Activated CD8-positive, alpha-beta T cell treated with anti-CD3 and anti-CD28 coated beads for 36 hours (primary cell): ENCODE results near the gene GHRH. TPM values are rescaled to one million over a fixed set of nuclear protein-coding genes. Genes with fewer than 3 reads are reported as not detected.

Experiments
- ATAC-seq: fragments of 200-7000 bp; cut with Tn5 transposase; one replicate; pipeline ENCODE4 v1.10.0; 2021; ENCODE audit warnings: mild to moderate bottlenecking, moderate library complexity
- CTCF ChIA-PET: fragments of 350-600 bp; sonication (Branson Sonifier 250); formaldehyde crosslinking; loops from one replicate; lab custom pipeline; 2021; ENCODE audit warnings: antibody characterized with exemption; lab: Charles Lee
- POLR2A ChIA-PET: fragments of 350-600 bp; sonication (Branson Sonifier 250); formaldehyde crosslinking; loops from one replicate; lab custom pipeline; 2021; ENCODE audit warnings: antibody characterized with exemption; lab: Charles Lee
- DNase-seq: peaks from one replicate; pipeline ENCODE4 v3.0.0-alpha.2; 2020
- H3K27ac Mint-ChIP-seq: one replicate; pipeline ENCODE4 v1.8.0; 2021; ENCODE audit warnings: mild to moderate bottlenecking, mixed read lengths
- H3K27me3 Mint-ChIP-seq: one replicate; pipeline ENCODE4 v1.8.0; 2021; ENCODE audit warnings: mixed read lengths
- H3K36me3 Mint-ChIP-seq: one replicate; pipeline ENCODE4 v1.8.0; 2021; ENCODE audit warnings: low read depth, mixed read lengths
- H3K4me1 Mint-ChIP-seq: one replicate; pipeline ENCODE4 v1.8.0; 2021; ENCODE audit warnings: low read depth, mixed read lengths
- H3K4me3 Mint-ChIP-seq: one replicate; pipeline ENCODE4 v1.8.0; 2021; ENCODE audit warnings: mild to moderate bottlenecking, moderate library complexity, mixed read lengths
- H3K9me3 Mint-ChIP-seq: one replicate; pipeline ENCODE4 v1.8.0; 2021; ENCODE audit warnings: mixed read lengths
- intact Hi-C: fragments of 100-400 bp; cut with micrococcal nuclease; formaldehyde crosslinking; loops from one replicate; pipeline ENCODE4 v1.10.0; 2022
- total RNA-seq, 2 experiments: library from RNA; stranded (reverse); gene quantifications; one replicate each; pipeline ENCODE4 v1.2.3, GENCODE V29; 2021
- TF ChIP-seq, protein P1 (sequence below): fragments of 200-600 bp; IDR thresholded peaks from one replicate; pipeline ENCODE4 v1.8.0; 2022; ENCODE audit warnings: antibody characterized with exemption, mild to moderate bottlenecking

Gene GHRH
- total RNA-seq, 2 experiments from 2014 or later: not detected

DNA sequence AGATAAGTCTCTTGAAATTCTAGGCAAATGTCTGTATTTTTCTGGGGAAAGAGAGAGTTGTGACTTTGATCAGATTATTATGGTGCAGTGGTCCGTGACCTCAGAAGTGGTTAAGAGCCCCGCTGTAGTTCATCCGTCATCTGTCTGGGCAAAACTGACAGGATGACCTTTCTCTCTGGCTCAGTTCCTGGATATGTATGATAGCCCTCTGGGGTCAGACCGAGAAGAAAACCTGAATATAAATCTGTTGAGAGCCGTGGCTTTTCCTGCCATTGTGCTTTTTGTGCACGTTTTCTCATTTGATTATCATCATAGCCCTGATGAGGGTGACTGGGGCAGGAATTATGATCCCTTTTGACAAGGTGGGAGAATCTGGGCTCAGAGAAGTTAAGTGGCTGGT is 26.5 kb downstream of the GHRH start:
- TF ChIP-seq, protein P1, sequence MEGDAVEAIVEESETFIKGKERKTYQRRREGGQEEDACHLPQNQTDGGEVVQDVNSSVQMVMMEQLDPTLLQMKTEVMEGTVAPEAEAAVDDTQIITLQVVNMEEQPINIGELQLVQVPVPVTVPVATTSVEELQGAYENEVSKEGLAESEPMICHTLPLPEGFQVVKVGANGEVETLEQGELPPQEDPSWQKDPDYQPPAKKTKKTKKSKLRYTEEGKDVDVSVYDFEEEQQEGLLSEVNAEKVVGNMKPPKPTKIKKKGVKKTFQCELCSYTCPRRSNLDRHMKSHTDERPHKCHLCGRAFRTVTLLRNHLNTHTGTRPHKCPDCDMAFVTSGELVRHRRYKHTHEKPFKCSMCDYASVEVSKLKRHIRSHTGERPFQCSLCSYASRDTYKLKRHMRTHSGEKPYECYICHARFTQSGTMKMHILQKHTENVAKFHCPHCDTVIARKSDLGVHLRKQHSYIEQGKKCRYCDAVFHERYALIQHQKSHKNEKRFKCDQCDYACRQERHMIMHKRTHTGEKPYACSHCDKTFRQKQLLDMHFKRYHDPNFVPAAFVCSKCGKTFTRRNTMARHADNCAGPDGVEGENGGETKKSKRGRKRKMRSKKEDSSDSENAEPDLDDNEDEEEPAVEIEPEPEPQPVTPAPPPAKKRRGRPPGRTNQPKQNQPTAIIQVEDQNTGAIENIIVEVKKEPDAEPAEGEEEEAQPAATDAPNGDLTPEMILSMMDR: no peak
- DNase-seq: no peak
- Mint-ChIP-seq H3K9me3 (no peaks in the 10 kb centered on the region), H3K4me1 (no peaks in the 10 kb centered on the region), H3K4me3 (no peak overlapping the region), H3K27ac (no peak overlapping the region), H3K36me3 (peaks cover 56% of the 10 kb centered on the region), H3K27me3 (no peaks in the 10 kb centered on the region)
- CTCF ChIA-PET: no interaction called here
- no peak for ATAC-seq
- intact Hi-C loops: no loop called here
- POLR2A ChIA-PET: no interaction called here

DNA sequence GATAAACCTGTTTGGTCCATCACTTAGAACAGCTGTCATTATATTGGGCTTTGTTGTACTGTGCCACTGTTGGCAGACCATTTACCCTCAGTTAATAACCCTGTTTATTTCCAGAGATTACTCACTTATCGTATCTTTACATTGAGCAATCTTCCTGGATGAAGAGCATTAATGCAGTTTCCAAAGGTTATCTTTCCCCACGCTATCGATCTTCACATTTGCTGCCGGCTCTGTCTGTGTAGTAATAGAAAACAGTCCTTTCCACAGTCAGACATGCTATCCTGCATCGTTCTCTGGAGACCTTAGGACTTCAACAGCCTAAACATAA is 27.4 kb downstream of the GHRH start:
- no peaks in the 10 kb centered on the region for H3K9me3 Mint-ChIP-seq
- POLR2A ChIA-PET: no interaction called here
- ATAC-seq: no peak
- H3K4me3 Mint-ChIP-seq: no peak overlapping the region
- no peaks in the 10 kb centered on the region for H3K27me3 Mint-ChIP-seq
- CTCF ChIA-PET: no interaction called here
- intact Hi-C loops: no loop called here
- no peak overlapping the region for H3K27ac Mint-ChIP-seq
- TF ChIP-seq, protein P1: no peak
- H3K36me3 Mint-ChIP-seq: peaks cover 60% of the 10 kb centered on the region
- no peaks in the 10 kb centered on the region for H3K4me1 Mint-ChIP-seq
- DNase-seq: no peak

DNA sequence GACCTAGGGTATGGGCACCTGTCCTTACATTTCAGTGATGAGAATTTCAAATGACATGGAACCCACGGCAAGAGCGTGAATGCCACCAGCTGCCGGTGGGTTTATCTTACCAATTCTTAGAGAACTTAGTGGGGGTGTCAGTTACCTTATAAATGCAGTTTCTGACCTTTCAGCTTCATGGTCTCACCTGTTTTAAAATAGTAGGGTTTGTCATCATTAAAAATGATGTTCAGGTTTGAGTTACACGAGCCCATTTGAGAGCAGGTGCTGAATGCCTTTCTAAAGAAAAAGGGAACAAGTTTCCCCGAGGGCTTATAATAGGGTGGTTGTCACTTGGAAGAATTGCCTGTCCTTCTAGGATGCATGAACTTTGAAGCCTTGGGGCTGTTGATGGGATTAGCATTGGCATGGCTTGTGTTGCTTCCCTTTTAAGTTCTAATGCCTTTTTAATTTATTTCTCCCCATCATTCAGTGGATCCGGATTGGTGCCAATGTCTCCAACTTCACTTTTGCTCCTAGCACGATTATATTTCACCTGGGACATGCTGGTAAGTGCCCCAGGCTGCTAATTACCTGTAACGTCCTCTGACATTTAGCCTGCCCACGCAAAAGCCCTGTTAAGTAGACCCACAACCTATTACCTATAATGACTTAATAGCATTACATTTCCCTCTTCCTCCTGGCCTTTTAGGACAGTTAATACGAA is 27.9 kb downstream of the GHRH start:
- Mint-ChIP-seq H3K27me3 (no peaks in the 10 kb centered on the region), H3K4me3 (no peak overlapping the region), H3K9me3 (no peaks in the 10 kb centered on the region), H3K27ac (no peak overlapping the region), H3K36me3 (peaks cover 61% of the 10 kb centered on the region), H3K4me1 (no peaks in the 10 kb centered on the region)
- CTCF ChIA-PET: no interaction called here
- POLR2A ChIA-PET: no interaction called here
- TF ChIP-seq, protein P1: no peak
- ATAC-seq (no peak), DNase-seq (no peak)
- intact Hi-C loops: no loop called here

DNA sequence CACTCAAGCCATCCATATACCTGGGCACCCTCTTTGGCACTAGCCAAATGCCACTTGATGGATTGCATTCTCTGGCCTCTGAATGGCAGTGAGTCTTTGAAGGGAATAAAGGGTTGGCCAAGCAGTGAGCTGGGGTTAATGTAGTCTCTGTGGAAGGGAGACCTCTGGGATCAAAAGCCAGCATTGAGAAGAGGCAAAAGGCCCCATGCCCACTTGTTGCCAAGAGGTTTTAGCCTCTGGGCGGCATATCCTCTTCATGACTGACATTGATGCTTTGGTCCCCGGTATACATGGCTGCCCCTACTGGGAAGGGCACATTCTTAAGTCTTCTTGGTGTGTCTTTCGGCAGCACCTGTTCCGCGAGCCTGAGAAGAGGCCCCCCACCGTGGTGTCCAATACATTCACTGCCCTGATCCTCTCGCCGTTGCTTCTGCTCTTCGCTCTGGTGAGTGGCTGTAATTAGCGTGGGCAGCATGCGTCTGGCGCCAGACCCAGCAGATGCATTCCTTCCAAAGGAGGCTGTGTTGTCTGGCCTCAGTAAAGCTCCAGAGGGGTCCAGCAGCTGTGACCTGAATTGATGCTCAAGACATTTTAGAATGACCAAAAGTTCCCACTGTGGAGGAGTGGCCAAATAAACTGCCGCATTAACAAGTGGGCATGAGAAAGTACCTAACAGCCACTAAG is 29.5 kb downstream of the GHRH start:
- no peak for ATAC-seq
- H3K27me3 Mint-ChIP-seq: no peaks in the 10 kb centered on the region
- H3K9me3 Mint-ChIP-seq: no peaks in the 10 kb centered on the region
- no peak overlapping the region for H3K27ac Mint-ChIP-seq
- CTCF ChIA-PET: interaction anchor here (1.0 to 1.4 kb wide), 2 partner anchors 37 to 306 kb away, joined by 3 read pairs; no protein-coding TSS in a partner anchor
- DNase-seq: no peak
- H3K4me1 Mint-ChIP-seq: no peaks in the 10 kb centered on the region
- H3K4me3 Mint-ChIP-seq: no peak overlapping the region
- peaks cover 58% of the 10 kb centered on the region for H3K36me3 Mint-ChIP-seq
- POLR2A ChIA-PET: no interaction called here
- TF ChIP-seq, protein P1: no peak
- intact Hi-C loops: no loop called here

DNA sequence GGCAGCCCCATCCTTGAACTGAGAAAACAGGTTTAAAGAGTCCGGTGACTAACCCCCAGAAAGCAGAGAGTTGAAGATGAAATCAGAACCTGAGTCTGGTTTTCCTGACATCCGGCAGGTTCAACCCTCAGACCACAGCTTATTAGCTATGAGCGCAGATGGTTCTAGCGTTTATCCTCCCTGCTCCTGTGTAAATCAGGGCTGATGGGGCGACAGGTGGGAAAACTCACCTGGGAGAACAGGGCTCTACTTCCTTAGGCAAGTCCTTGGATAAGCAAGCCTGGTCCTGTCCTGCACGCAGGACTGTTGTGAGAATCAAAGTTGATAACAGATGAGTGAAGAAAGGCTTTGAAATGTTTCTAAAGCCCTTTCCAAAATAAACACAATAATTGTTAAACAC is 31.4 kb downstream of the GHRH start:
- ChIA-PET POLR2A (no interaction called here), CTCF (interaction anchor here (1.5 kb wide), 1 partner anchor 35 kb away, joined by 6 read pairs; no protein-coding TSS in a partner anchor)
- no peaks in the 10 kb centered on the region for H3K9me3 Mint-ChIP-seq
- TF ChIP-seq, protein P1: no peak
- intact Hi-C loops: no loop called here
- H3K4me1 Mint-ChIP-seq: no peaks in the 10 kb centered on the region
- no peak overlapping the region for H3K27ac Mint-ChIP-seq
- no peak overlapping the region for H3K4me3 Mint-ChIP-seq
- peaks cover 54% of the 10 kb centered on the region for H3K36me3 Mint-ChIP-seq
- ATAC-seq: no peak
- no peaks in the 10 kb centered on the region for H3K27me3 Mint-ChIP-seq
- no peak for DNase-seq
